Esophagus squamous epithelium (tissue), 4 donors: Measurements from ENCODE around the gene RALY.

ENCODE experiments used
- POLR2A ChIP-seq, 4 donors: fragments of 450-650 bp; IDR thresholded peaks; one replicate each; pipeline ENCODE4 v1.6.1; 2017; ENCODE audit warnings: antibody characterized with exemption in 4 of 4, mild to moderate bottlenecking in 4 of 4, moderate library complexity in 3 of 4
- TF ChIP-seq, protein P1 (sequence below), 6 experiments: fragments of 450-650 bp in 4 of 6; fragments of 200-600 bp in 2 of 6; sonication (generic) in 2 of 6; IDR thresholded peaks; one replicate each; pipeline ENCODE4 v1.5.1; 2016 to 2019; ENCODE audit warnings: antibody characterized with exemption in 6 of 6, mild to moderate bottlenecking in 4 of 6, moderate library complexity in 4 of 6

DNA sequence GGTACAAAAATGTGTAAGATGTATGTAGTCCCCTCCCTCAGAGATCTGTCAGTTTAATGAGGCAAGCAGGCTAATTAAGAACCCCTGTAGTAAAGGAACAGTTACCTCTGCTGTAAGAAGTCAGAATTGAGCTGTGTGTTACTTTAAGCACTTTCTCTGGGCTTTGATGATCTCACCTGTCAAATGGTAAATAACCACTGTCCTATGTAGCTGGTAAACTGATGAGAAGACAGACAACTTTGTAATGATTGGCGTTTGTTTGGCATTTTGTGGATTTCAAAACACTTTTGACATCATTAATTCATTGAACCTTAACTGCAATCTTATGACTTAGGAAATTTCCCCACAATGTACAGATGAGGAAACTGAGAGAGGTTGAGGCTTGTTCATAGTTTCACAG is 55.7 kb downstream of the RALY start:
- TF ChIP-seq, protein P1, sequence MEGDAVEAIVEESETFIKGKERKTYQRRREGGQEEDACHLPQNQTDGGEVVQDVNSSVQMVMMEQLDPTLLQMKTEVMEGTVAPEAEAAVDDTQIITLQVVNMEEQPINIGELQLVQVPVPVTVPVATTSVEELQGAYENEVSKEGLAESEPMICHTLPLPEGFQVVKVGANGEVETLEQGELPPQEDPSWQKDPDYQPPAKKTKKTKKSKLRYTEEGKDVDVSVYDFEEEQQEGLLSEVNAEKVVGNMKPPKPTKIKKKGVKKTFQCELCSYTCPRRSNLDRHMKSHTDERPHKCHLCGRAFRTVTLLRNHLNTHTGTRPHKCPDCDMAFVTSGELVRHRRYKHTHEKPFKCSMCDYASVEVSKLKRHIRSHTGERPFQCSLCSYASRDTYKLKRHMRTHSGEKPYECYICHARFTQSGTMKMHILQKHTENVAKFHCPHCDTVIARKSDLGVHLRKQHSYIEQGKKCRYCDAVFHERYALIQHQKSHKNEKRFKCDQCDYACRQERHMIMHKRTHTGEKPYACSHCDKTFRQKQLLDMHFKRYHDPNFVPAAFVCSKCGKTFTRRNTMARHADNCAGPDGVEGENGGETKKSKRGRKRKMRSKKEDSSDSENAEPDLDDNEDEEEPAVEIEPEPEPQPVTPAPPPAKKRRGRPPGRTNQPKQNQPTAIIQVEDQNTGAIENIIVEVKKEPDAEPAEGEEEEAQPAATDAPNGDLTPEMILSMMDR (IDR thresholded peaks at IDR 0.05) = no peak
- no peak for TF ChIP-seq POLR2A (IDR thresholded peaks at IDR 0.05)
